OCI-LY1 (cell line): Measurements from ENCODE around the gene NT5DC2.

ENCODE experiments used
- H2AFZ ChIP-seq: fragments of 200-600 bp; sonication (generic), shearing (Covaris generic); 2 replicates; pipeline ENCODE4 v1.6.0; 2014; ENCODE audit warnings: antibody characterized with exemption, mild to moderate bottlenecking, low read length
- H3F3A ChIP-seq: fragments of 200-600 bp; sonication (generic), shearing (Covaris generic); 2 replicates; pipeline ENCODE4 v1.6.0; 2014; ENCODE audit warnings: mild to moderate bottlenecking, antibody characterized with exemption, low read length, moderate library complexity; ENCODE audit not compliant: insufficient read depth
- H3K27ac ChIP-seq: fragments of 200-600 bp; sonication (generic); 2 replicates; pipeline ENCODE4 v1.5.1; 2014; ENCODE audit warnings: low read length, mixed run types, mild to moderate bottlenecking, low read depth; ENCODE audit not compliant: poor library complexity, severe bottlenecking
- H3K27me3 ChIP-seq: fragments of 200-600 bp; sonication (generic); 2 replicates; pipeline ENCODE4 v1.6.0; 2014; ENCODE audit warnings: antibody characterized with exemption, mild to moderate bottlenecking, low read length, moderate library complexity; ENCODE audit not compliant: insufficient read depth
- H3K36me3 ChIP-seq: fragments of 200-600 bp; sonication (generic); 2 replicates; pipeline ENCODE4 v1.6.1; 2014; ENCODE audit warnings: mild to moderate bottlenecking, antibody characterized with exemption, low read length, moderate library complexity, mixed read lengths; ENCODE audit not compliant: insufficient read depth
- H3K4me1 ChIP-seq: fragments of 200-600 bp; sonication (generic); 2 replicates; pipeline ENCODE4 v1.5.1; 2014; ENCODE audit warnings: mild to moderate bottlenecking, low read length, moderate library complexity; ENCODE audit not compliant: insufficient read depth, severe bottlenecking
- H3K4me2 ChIP-seq: fragments of 200-600 bp; sonication (generic), shearing (Covaris generic); 2 replicates; pipeline ENCODE4 v1.6.1; 2014; ENCODE audit warnings: low read length
- H3K4me3 ChIP-seq: fragments of 200-600 bp; sonication (generic); 2 replicates; pipeline ENCODE4 v1.5.1; 2014; ENCODE audit warnings: low read length, low read depth, mild to moderate bottlenecking, mixed read lengths; ENCODE audit not compliant: poor library complexity, severe bottlenecking
- H3K79me2 ChIP-seq: fragments of 200-600 bp; shearing (Covaris generic); 2 replicates; pipeline ENCODE4 v1.6.1; 2016; ENCODE audit warnings: mixed run types, low read length, mixed read lengths; ENCODE audit not compliant: insufficient read depth
- H3K9ac ChIP-seq: fragments of 200-600 bp; sonication (generic), shearing (Covaris generic); 2 replicates; pipeline ENCODE4 v1.6.1; 2014; ENCODE audit warnings: mild to moderate bottlenecking, low read length, mixed read lengths
- H3K9me2 ChIP-seq: fragments of 200-600 bp; sonication (generic), shearing (Covaris generic); 2 replicates; pipeline ENCODE4 v1.6.1; 2014; ENCODE audit warnings: low read depth, mild to moderate bottlenecking, low read length, mixed read lengths
- H3K9me3 ChIP-seq: fragments of 200-600 bp; shearing (Covaris generic); 2 replicates; pipeline ENCODE4 v1.6.1; 2014; ENCODE audit warnings: low read length, mixed read lengths
- H4K20me1 ChIP-seq: fragments of 200-600 bp; sonication (generic), shearing (Covaris generic); 2 replicates; pipeline ENCODE4 v1.6.0; 2016; ENCODE audit warnings: mild to moderate bottlenecking, low read length; ENCODE audit not compliant: insufficient read depth
- CTCF ChIP-seq: fragments of 200-600 bp; sonication (generic), shearing (Covaris generic); IDR thresholded peaks from 2 replicates; pipeline ENCODE4 v1.5.1; 2017; ENCODE audit warnings: mild to moderate bottlenecking, antibody characterized with exemption, low read length, moderate library complexity, mixed read lengths
- EZH2 ChIP-seq: fragments of 200-600 bp; sonication (generic), shearing (Covaris generic); IDR thresholded peaks from 2 replicates; pipeline ENCODE4 v1.8.0; 2017; ENCODE audit warnings: borderline replicate concordance, mixed run types, mild to moderate bottlenecking, antibody characterized with exemption, low read length, moderate library complexity, mixed read lengths

The NT5DC2 gene

GRCh38 chr3:52502001-52502400, 31.7 kb downstream of the NT5DC2 start:
- H3K9me2 ChIP-seq, result no peaks in the 10 kb centered on the region
- H3K9me3 ChIP-seq, result no peaks in the 10 kb centered on the region
- H3K27me3 ChIP-seq, result no peaks in the 10 kb centered on the region; the same call in none of the 2 replicates
- TF ChIP-seq EZH2 (no peak), CTCF (no peak)
- no peaks in the 10 kb centered on the region for H3K79me2 ChIP-seq
- no peak overlapping the region for H3K4me3 ChIP-seq
- no peaks in the 10 kb centered on the region for H4K20me1 ChIP-seq
- H3K9ac ChIP-seq, result no peak overlapping the region
- no peak overlapping the region for H3K27ac ChIP-seq
- no peak overlapping the region for H2AFZ ChIP-seq
- H3K4me2 ChIP-seq, result no peak overlapping the region
- no peaks in the 10 kb centered on the region for H3K4me1 ChIP-seq
- no peaks in the 10 kb centered on the region for H3F3A ChIP-seq
- H3K36me3 ChIP-seq, result no peaks in the 10 kb centered on the region

DNA sequence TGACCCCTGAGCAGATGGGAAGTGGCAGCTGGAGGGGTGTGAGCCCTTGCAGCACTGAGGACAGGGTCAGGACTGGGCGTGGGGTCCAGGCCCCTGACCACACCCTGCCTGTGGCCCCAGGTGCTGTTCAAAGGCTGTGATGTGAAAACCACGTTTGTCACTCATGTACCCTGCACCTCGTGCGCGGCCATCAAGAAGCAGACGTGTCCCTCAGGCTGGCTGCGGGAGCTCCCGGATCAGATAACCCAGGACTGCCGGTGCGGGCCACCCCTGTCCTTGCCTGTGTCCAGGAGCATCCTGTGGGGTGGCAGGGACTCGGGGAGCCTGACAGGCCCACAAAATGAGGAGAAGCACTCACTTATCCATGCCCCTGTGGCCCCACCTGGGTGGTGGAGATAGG, 32.6 kb downstream of the NT5DC2 start:
- Histone ChIP-seq H3K9ac (no peak overlapping the region), H3K9me2 (no peaks in the 10 kb centered on the region), H3K4me1 (no peaks in the 10 kb centered on the region), H3K4me3 (no peak overlapping the region), H3K4me2 (no peak overlapping the region), H2AFZ (no peak overlapping the region), H4K20me1 (no peaks in the 10 kb centered on the region), H3K36me3 (no peaks in the 10 kb centered on the region), H3K27me3 (no peaks in the 10 kb centered on the region; the same call in none of the 2 replicates), H3K9me3 (no peaks in the 10 kb centered on the region), H3F3A (no peaks in the 10 kb centered on the region), H3K27ac (no peak overlapping the region), H3K79me2 (no peaks in the 10 kb centered on the region)
- TF ChIP-seq CTCF, result no peak
- no peak for TF ChIP-seq EZH2

DNA sequence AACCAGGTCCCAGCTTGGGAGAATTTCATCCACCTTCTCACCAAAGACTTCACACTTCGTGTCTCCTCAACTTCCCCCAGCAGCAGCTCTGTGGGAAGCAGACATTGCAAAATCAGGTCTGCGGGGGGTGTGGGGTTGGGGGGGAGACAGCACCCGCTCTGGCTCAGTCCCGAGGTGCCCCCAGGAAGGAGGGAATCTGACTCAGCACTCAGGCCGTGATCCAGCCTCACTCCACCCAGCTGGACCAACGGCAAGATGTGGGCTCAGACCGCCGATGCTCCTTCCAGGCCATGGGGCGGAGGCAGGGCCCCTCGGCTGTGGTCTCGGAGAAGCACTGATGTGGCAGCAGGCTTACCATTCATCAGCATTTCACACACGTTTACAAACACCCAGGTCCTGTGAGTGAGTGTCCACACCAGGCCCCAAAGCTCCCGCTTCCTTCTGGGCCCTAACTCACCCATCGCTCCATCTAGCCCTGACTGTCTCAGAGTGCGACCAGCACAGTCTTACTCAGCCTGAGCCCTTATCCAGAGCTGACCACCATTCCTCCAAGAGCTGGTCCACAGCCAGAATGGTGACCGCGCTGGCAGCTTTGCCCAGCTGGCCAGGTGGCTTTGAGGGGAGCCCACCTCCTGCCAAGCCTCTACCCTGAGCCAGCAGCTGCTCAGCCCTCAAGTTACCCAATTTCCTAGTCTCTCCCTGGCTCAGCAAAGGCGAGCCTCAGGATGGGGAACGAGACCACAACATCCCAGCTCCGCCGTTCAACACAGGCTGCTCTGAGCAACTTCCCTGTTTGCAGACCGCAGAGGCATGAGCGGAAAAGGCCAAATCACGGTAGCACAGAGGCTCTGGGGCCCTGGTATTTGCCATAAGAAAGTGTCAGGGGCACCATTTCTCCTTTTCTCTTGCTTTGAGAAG, 35.3 kb downstream of the NT5DC2 start:
- Histone ChIP-seq H3K36me3 (no peaks in the 10 kb centered on the region), H3K27ac (no peak overlapping the region), H3K9ac (no peak overlapping the region), H2AFZ (no peak overlapping the region), H3K4me2 (no peak overlapping the region), H3F3A (no peaks in the 10 kb centered on the region), H3K4me3 (no peak overlapping the region), H3K27me3 (no peaks in the 10 kb centered on the region; the same call in 1 of the 2 replicates), H3K9me3 (no peaks in the 10 kb centered on the region), H3K4me1 (no peaks in the 10 kb centered on the region), H3K79me2 (no peaks in the 10 kb centered on the region), H3K9me2 (no peaks in the 10 kb centered on the region), H4K20me1 (no peaks in the 10 kb centered on the region)
- TF ChIP-seq CTCF (no peak), EZH2 (no peak)
